GM12865 (cell line): ENCODE data around the gene MCU.

Source experiments
- DNase-seq: peaks from one replicate; pipeline ENCODE4 v3.0.0; 2010; ENCODE audit warnings: low read depth
- H3K4me3 ChIP-seq: 2 replicates; pipeline ENCODE4 v1.5.1; 2011; ENCODE audit warnings: mild to moderate bottlenecking, low read depth, low read length, control low read depth
- CTCF ChIP-seq: IDR thresholded peaks from 2 replicates; pipeline ENCODE4 v1.5.1; 2011; ENCODE audit warnings: low read length, control low read depth, low read depth, inconsistent platforms; ENCODE audit not compliant: insufficient read depth; ENCODE audit errors: missing control alignments

MCU gene

GRCh38 chr10:72822342-72822986 lies 130.5 kb downstream of the MCU start:
- no peak for DNase-seq
- no peak overlapping the region for H3K4me3 ChIP-seq
- TF ChIP-seq CTCF: no peak

DNA sequence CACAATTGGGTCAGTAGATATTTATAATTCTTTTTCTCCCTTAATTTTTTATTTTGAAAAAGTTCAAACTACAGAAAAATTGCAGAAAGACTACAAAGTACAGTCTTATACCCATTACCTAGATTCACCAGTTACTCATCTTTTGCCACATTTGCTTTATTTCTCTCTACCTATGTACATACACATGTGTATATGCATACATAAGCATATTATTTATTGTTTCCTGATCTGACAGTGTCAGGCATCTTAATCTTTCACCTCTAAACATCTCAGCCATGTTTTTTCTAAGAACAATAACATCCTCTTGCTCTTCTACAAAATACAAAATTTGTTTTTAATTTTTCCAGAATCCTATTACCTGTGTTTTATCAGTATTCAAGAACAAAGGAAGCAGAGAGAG lies 133.2 kb downstream of the MCU start:
- no peak for DNase-seq
- TF ChIP-seq CTCF: no peak
- no peak overlapping the region for H3K4me3 ChIP-seq

GRCh38 chr10:72826346-72826745 lies 134.4 kb downstream of the MCU start:
- DNase-seq: no peak
- TF ChIP-seq CTCF: no peak
- H3K4me3 ChIP-seq: no peak overlapping the region

DNA sequence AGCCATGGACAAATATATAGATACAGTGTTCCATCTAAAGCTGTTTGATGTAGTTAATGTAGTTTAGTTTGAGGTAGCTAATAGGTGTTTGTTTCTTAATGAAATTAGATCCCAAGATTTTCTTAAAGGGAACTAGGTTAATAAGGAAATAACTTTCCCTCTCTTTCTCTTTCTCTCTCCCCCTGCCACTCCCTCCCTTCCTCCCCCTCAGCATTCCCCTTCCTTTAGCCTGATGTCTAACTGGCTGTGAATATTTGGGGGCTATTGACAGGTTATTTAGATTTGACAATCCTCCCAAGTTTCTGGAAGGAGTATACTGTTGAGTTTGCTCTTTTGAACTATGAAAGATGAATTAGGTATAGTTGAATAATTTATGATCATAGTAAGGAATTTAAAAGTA lies 136.4 kb downstream of the MCU start:
- no peak for TF ChIP-seq CTCF

DNA sequence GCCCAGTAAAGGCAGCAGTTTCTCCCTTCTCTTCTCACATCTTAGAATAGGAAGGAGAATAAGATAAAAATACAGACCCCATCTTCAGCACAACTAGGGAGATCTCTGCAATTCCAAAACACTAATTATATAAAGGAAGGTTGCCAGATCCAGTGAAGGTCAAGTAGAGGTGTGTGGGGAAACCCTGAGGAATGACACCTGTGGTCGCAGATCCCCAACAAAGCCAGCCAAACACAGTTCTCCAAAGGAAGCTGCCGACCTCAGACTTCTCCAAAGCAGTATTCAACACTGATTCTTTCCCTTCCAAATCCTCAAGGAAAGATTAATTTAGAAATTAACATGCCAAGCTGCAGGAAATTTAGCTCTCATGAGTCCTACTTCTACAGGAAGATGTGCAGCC lies 138.7 kb downstream of the MCU start:
- DNase-seq: no peak
- TF ChIP-seq CTCF: no peak
- no peak overlapping the region for H3K4me3 ChIP-seq

More for the DNA sequence above, 136.4 kb downstream of the MCU start:
- DNase-seq: no peak
- no peak overlapping the region for H3K4me3 ChIP-seq

DNA sequence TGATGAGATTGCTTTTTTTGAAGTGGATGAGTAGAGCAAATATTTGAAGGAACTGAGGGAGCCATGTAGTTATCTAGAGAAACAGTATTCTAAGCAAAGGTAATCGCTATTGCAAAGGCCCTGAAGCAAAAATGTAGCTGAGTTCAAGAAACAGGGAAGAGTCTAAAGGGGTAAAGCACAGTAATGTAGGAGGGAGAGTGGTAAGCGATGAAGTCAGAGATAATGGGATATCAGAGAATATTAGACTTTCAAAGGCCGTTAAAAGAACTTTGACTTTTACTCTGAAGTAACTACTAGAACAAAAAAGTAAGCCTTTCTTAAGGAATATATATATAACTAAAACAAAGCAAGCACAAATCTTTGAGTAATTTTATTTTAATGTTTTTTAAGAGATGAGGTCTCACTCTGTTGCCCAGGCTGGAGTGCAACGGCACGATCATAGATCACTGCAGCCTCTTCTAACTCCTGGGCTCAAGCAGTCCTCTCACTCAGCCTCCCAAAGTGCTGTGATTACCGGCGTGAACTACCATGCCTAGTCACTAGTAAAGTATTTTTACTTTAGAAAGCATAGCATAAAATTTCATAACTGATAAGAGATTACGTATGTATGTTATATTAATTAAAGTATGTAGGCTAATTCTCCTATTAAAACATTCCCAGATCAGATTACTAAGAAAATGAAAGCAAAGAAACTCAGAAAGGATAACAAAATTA lies 139.9 kb downstream of the MCU start:
- no peak for TF ChIP-seq CTCF
- H3K4me3 ChIP-seq: no peak overlapping the region
- DNase-seq: no peak

GRCh38 chr10:72832701-72833100 lies 140.8 kb downstream of the MCU start:
- DNase-seq: no peak
- H3K4me3 ChIP-seq: no peak overlapping the region
- TF ChIP-seq CTCF: no peak
